HCT116 (cell line): ENCODE results near the gene CYP4F12. TPM values are rescaled to one million over a fixed set of nuclear protein-coding genes. Genes with fewer than 3 reads are reported as not detected.

Experiments used
- ATAC-seq: fragments of 200-7000 bp; cut with Tn5 transposase; 2 replicates; pipeline ENCODE4 v1.9.1; 2020; ENCODE audit warnings: mild to moderate bottlenecking, moderate library complexity
- BruUV-seq: library from RNA; stranded (reverse); fragments of 400-500 nt; replicated peaks from 2 replicates; lab custom pipeline; 2021; lab: Mats Ljungman, UMichigan
- CTCF ChIA-PET: fragments of 300-600 bp; sonication (Branson Sonifier 250); formaldehyde crosslinking; loops from one replicate; lab custom pipeline; 2021; ENCODE audit warnings: antibody characterized with exemption; lab: Charles Lee
- POLR2A ChIA-PET: fragments of 300-600, 350-600 bp; sonication (Branson Sonifier 250); formaldehyde crosslinking; loops from one replicate; lab custom pipeline; 2021; ENCODE audit warnings: antibody characterized with exemption; lab: Charles Lee
- RAD21 ChIA-PET, 2 experiments: fragments of 300-600 bp; sonication (Branson Sonifier 250); formaldehyde crosslinking; loops; one replicate each; lab custom pipeline; 2023; ENCODE audit warnings: low total read pairs in 2 of 2; ENCODE audit not compliant: uncharacterized antibody in 2 of 2, unreplicated experiment in 2 of 2, low non-redundant PET in 1 of 2; lab: Charles Lee
- DNase-seq: peaks from one replicate; pipeline ENCODE4 v3.0.0-alpha.2; 2010; ENCODE audit warnings: low read depth, low spot score
- H2AFZ ChIP-seq: fragments of 200-600 bp; shearing (Covaris generic), sonication (generic); 2 replicates; pipeline ENCODE4 v1.6.1; 2017; ENCODE audit warnings: low read depth, mixed run types, mixed read lengths, antibody characterized with exemption, low read length; ENCODE audit not compliant: poor library complexity, severe bottlenecking
- H3K27ac ChIP-seq: 2 replicates; pipeline ENCODE4 v1.5.1; 2012; ENCODE audit warnings: low read depth, low read length
- H3K27me3 ChIP-seq: fragments of 200-600 bp; sonication (generic); 2 replicates; pipeline ENCODE4 v1.6.1; 2016; ENCODE audit warnings: mixed run types, low read length, mixed read lengths; ENCODE audit not compliant: insufficient read depth
- H3K36me3 ChIP-seq, 2 experiments: fragments of 200-500 bp in 1 of 2; fragments of 200-600 bp in 1 of 2; sonication (Bioruptor generic) in 1 of 2; sonication (generic) in 1 of 2; 2 replicates each; pipeline versions ENCODE4 v1.5.1 to v1.6.1; 2014 to 2016; ENCODE audit warnings: low read length in 2 of 2, inconsistent platforms in 1 of 2, mixed read lengths in 1 of 2, mixed run types in 1 of 2; ENCODE audit not compliant: insufficient read depth in 2 of 2, control insufficient read depth in 1 of 2
- H3K4me1 ChIP-seq, 2 experiments: fragments of 200-600 bp in 1 of 2; sonication (generic) in 1 of 2; 2 replicates each; pipeline versions ENCODE4 v1.5.1 to v1.6.1; 2012 to 2017; ENCODE audit warnings: low read length in 2 of 2, inconsistent platforms in 1 of 2, mild to moderate bottlenecking in 1 of 2, mixed read lengths in 1 of 2, mixed run types in 1 of 2, moderate library complexity in 1 of 2; ENCODE audit not compliant: insufficient read depth in 2 of 2, control insufficient read depth in 1 of 2
- H3K4me2 ChIP-seq: fragments of 200-600 bp; sonication (generic); 2 replicates; pipeline ENCODE4 v1.6.1; 2017; ENCODE audit warnings: mixed run types, low read length, mixed read lengths
- H3K4me3 ChIP-seq, 2 experiments: fragments of 200-600 bp in 1 of 2; sonication (generic) in 1 of 2; replicated peaks in 1 of 2; 2 replicates each; pipeline ENCODE4 v1.5.1; 2011 to 2016; ENCODE audit warnings: low read length in 2 of 2, control low read depth in 1 of 2, low read depth in 1 of 2, mild to moderate bottlenecking in 1 of 2, mixed read lengths in 1 of 2, mixed run types in 1 of 2
- H3K79me2 ChIP-seq: fragments of 200-600 bp; sonication (generic); 2 replicates; pipeline ENCODE4 v1.6.1; 2017; ENCODE audit warnings: mild to moderate bottlenecking, mixed run types, low read length, moderate library complexity, mixed read lengths; ENCODE audit not compliant: insufficient read depth
- H3K9ac ChIP-seq: fragments of 200-600 bp; sonication (generic); 2 replicates; pipeline ENCODE4 v1.6.1; 2016; ENCODE audit warnings: low read length, mixed read lengths
- H3K9me2 ChIP-seq: fragments of 200-600 bp; sonication (generic), shearing (Covaris generic); 2 replicates; pipeline ENCODE4 v1.6.1; 2017; ENCODE audit warnings: mixed run types, mild to moderate bottlenecking, moderate library complexity; ENCODE audit not compliant: insufficient read depth
- H3K9me3 ChIP-seq, 2 experiments: fragments of 200-500 bp in 1 of 2; fragments of 200-600 bp in 1 of 2; sonication (Bioruptor generic) in 1 of 2; sonication (generic) in 1 of 2; 2 replicates each; pipeline ENCODE4 v1.6.1; 2014 to 2017; ENCODE audit warnings: low read length in 2 of 2, mixed read lengths in 2 of 2, inconsistent platforms in 1 of 2, low read depth in 1 of 2, mild to moderate bottlenecking in 1 of 2, mixed run types in 1 of 2, moderate library complexity in 1 of 2; ENCODE audit not compliant: control insufficient read depth in 1 of 2, insufficient read depth in 1 of 2
- H4K20me1 ChIP-seq: fragments of 200-600 bp; sonication (generic), shearing (Covaris generic); 2 replicates; pipeline ENCODE4 v1.6.1; 2017; ENCODE audit warnings: mixed run types, mild to moderate bottlenecking, moderate library complexity; ENCODE audit not compliant: insufficient read depth
- CBX3 ChIP-seq: IDR thresholded peaks from 2 replicates; pipeline ENCODE4 v1.6.1; 2012; ENCODE audit warnings: low read depth
- CTCF ChIP-seq, 3 experiments: fragments of 200-600 bp in 1 of 3; sonication (generic) in 1 of 3; IDR thresholded peaks in 2 of 3; conservative IDR thresholded peaks in 1 of 3; 2 replicates each; pipeline ENCODE4 v1.5.1; 2012 to 2017; ENCODE audit warnings: low read depth in 2 of 3, low read length in 2 of 3, antibody characterized with exemption in 1 of 3, borderline replicate concordance in 1 of 3, control low read depth in 1 of 3, mild to moderate bottlenecking in 1 of 3, mixed read lengths in 1 of 3, mixed run types in 1 of 3, moderate library complexity in 1 of 3; ENCODE audit not compliant: insufficient read depth in 1 of 3
- EGR1 ChIP-seq: IDR thresholded peaks from 2 replicates; pipeline ENCODE4 v1.6.1; 2012; ENCODE audit warnings: low read depth
- ELF1 ChIP-seq: IDR thresholded peaks from 2 replicates; pipeline ENCODE4 v1.6.1; 2012; ENCODE audit warnings: low read depth, borderline replicate concordance
- EZH2phosphoT487 ChIP-seq: fragments of 200-600 bp; IDR thresholded peaks from 2 replicates; pipeline ENCODE4 v1.6.1; 2018; ENCODE audit warnings: antibody characterized with exemption, borderline replicate concordance
- FOSL1 ChIP-seq: IDR thresholded peaks from 2 replicates; pipeline ENCODE4 v1.6.1; 2012; ENCODE audit warnings: low read depth
- JUND ChIP-seq: IDR thresholded peaks from 2 replicates; pipeline ENCODE4 v1.6.1; 2012
- POLR2AphosphoS5 ChIP-seq: IDR thresholded peaks from 2 replicates; pipeline ENCODE4 v1.6.1; 2011; ENCODE audit warnings: mild to moderate bottlenecking, low read depth, low read length, moderate library complexity
- REST ChIP-seq: IDR thresholded peaks from 2 replicates; pipeline ENCODE4 v1.6.1; 2012; ENCODE audit warnings: low read depth
- SIN3A ChIP-seq: IDR thresholded peaks from 2 replicates; pipeline ENCODE4 v1.6.1; 2012; ENCODE audit warnings: low read depth
- SP1 ChIP-seq: IDR thresholded peaks from 2 replicates; pipeline ENCODE4 v1.6.1; 2012; ENCODE audit warnings: low read depth
- TCF7L2 ChIP-seq: IDR thresholded peaks from 2 replicates; pipeline ENCODE4 v1.7.0; 2011; ENCODE audit warnings: borderline replicate concordance, inconsistent platforms; ENCODE audit not compliant: insufficient read depth, insufficient read length; ENCODE audit errors: extremely low read depth
- YY1 ChIP-seq: IDR thresholded peaks from 2 replicates; pipeline ENCODE4 v1.6.1; 2011; ENCODE audit warnings: low read length, low read depth, moderate library complexity, mild to moderate bottlenecking; ENCODE audit not compliant: insufficient replicate concordance; ENCODE audit errors: extremely low read depth
- ZBTB33 ChIP-seq: IDR thresholded peaks from 2 replicates; pipeline ENCODE4 v1.6.1; 2011; ENCODE audit warnings: mild to moderate bottlenecking, low read length, moderate library complexity; ENCODE audit not compliant: insufficient replicate concordance; ENCODE audit errors: extremely low read depth
- ZNF274 ChIP-seq: fragments of 200-500 bp; sonication (Bioruptor generic); IDR thresholded peaks from 2 replicates; pipeline ENCODE4 v1.6.1; 2014; ENCODE audit warnings: mild to moderate bottlenecking, low read depth, low read length, inconsistent platforms
- intact Hi-C: fragments of 100-400 bp; cut with micrococcal nuclease; formaldehyde crosslinking; loops from 2 replicates; pipeline ENCODE4 v1.10.0; 2022
- total RNA-seq: library from RNA; stranded (reverse); gene quantifications from one replicate; pipeline ENCODE4 v1.2.1, GENCODE V29; 2021; ENCODE audit not compliant: unreplicated experiment

The CYP4F12 gene
- total RNA-seq, 1 experiment from 2014 or later = 4.4 TPM

DNA sequence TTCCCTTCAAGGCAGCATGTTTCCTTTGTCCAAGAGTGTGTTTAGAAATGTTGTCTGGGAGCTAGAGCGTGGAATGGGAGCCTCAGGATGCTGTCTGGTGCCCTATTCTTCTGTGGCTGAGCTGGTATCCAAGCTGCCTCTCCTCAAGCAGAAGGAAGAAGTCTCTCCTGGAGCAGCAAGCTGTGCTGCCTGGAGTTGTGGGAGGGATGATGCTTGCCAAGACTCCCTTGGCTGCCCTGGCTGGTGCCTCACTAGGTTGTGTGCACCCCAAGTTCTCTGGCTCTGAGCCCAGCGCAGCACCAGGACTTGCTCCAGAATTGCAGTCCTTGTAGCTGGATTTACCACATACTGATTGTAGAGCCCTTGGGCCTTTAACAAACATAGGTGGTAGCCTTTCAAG, 36.9 kb upstream of the CYP4F12 start:
- Histone ChIP-seq H3K36me3 (no peaks in the 10 kb centered on the region), H3K4me2 (no peak overlapping the region), H3K4me3 (no peak overlapping the region), H2AFZ (no peak overlapping the region), H3K9ac (no peak overlapping the region), H3K4me1 (peaks cover 12 to 21% of the 10 kb centered on the region in 2 experiments), H3K9me2 (no peaks in the 10 kb centered on the region), H3K27me3 (no peaks in the 10 kb centered on the region), H3K27ac (no peak overlapping the region), H3K9me3 (no peaks in the 10 kb centered on the region), H4K20me1 (no peaks in the 10 kb centered on the region), H3K79me2 (no peaks in the 10 kb centered on the region)
- intact Hi-C loops = no loop called here
- DNase-seq = no peak
- no peak for ATAC-seq
- BruUV-seq = no TSS peak
- no peak for TF ChIP-seq TCF7L2
- no peak for TF ChIP-seq FOSL1
- no peak for TF ChIP-seq YY1
- no peak for TF ChIP-seq SP1
- TF ChIP-seq CTCF (IDR thresholded peaks at IDR 0.05 in 2 of 3, conservative IDR thresholded peaks at IDR 0.05 in 1 of 3; ENCODE audit: borderline replicate concordance in 1 of 3, insufficient read depth in 1 of 3, low read depth in 2 of 3, low read length in 2 of 3) = no peak
- no peak for TF ChIP-seq REST
- no peak for TF ChIP-seq ZNF274
- TF ChIP-seq ZBTB33 = no peak
- no peak for TF ChIP-seq EGR1
- TF ChIP-seq JUND = no peak
- TF ChIP-seq ELF1 = no peak
- TF ChIP-seq POLR2AphosphoS5 = no peak
- TF ChIP-seq EZH2phosphoT487 = no peak
- no peak for TF ChIP-seq SIN3A
- TF ChIP-seq CBX3 = no peak
- ChIA-PET RAD21 (no interaction called here), POLR2A (no interaction called here), CTCF (no interaction called here)
